Epithelial cell of proximal tubule (primary cell): ENCODE results near the gene KLHL14. TPM values are rescaled to one million over a fixed set of nuclear protein-coding genes. Genes with fewer than 3 reads are reported as not detected.
A peak's percentile ranks its signal among the peaks of the same experiment; 100 is the strongest.

ENCODE experiments used
- DNase-seq: peaks from one replicate; pipeline ENCODE4 v3.0.0-alpha.2; 2011; ENCODE audit warnings: low read depth
- H3K4me3 ChIP-seq: 2 replicates; pipeline ENCODE4 v1.5.1; 2011; ENCODE audit warnings: low read depth, mild to moderate bottlenecking, low read length
- CTCF ChIP-seq: conservative IDR thresholded peaks from 2 replicates; pipeline ENCODE4 v1.5.1; 2012; ENCODE audit warnings: low read depth, mild to moderate bottlenecking, low read length
- total RNA-seq: library from RNA; depleted of rRNA; stranded (reverse); fragments of >200 nt; gene quantifications from 2 replicates; pipeline ENCODE4 v1.2.3, GENCODE V29; 2015

The KLHL14 gene
- total RNA-seq, result 2.9 and 3.0 TPM in 2 replicates

DNA sequence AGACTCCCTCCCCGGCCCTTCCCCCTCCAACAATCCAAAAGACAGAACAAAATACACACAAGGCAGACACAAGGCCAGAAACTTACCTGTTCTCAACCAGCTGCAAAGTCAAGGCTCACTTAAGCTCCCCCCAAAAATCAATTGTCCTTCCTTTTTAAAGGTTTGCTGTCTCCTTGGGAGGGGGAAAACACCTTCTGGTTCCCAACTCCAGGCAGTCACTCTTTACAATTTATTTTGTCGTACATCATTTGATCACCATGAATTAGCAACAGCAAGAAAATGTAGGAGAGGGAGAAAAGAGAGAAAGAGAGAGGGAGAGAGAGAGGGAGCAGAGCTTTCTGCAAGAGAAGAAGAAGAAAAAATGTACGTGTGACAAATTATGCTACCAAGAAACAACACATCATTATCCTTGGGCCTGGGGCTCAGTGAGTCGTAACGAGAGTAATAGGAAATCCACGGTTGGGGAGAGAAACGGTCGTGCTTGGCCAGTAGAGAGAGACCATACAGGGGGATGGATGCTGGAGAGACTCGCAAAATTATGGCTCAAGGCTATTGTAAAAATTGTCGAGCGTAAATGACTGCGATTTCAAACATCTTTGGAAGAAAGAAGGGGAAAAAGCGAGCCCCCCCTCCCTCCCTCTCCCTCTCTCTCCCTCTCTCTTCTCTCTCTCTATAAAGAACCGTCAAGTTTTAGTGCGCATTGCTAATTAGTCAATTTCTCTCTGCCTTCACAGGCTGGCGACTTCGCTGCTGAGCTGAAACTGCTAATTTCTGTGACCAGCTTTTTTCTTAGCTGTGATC lies at the start of gene KLHL14:
Gene KLHL14 (minus strand): TSS at position 443 of the 801 bp plus-strand sequence. CDS start 2,432 bp downstream, outside the sequence.
- H3K4me3 ChIP-seq, result peak within 1 kb of the TSS; percentile 54
- TF ChIP-seq CTCF, result no peak
- DNase-seq, result peak; percentile 52

DNA sequence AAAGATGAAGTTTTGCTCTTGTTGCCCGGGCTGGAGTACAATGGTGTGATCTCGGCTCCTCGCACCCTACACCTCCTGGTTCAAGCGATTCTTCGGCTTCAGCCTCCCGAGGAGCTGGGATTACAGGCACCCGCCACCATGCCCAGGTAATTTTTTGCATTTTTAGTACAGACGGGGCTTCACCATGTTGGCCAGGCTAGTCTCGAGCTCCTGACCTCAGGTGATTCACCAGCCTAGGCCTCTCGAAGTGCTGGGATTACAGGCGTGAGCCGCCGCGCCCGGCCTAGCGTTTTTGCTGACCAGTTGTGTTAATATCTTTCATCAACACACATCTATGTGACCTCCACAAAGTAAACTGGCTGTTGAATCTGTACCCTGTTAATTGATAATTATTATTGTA lies 49.4 kb upstream of the KLHL14 start:
- H3K4me3 ChIP-seq, result no peak overlapping the region
- DNase-seq, result no peak
- TF ChIP-seq CTCF, result no peak

DNA sequence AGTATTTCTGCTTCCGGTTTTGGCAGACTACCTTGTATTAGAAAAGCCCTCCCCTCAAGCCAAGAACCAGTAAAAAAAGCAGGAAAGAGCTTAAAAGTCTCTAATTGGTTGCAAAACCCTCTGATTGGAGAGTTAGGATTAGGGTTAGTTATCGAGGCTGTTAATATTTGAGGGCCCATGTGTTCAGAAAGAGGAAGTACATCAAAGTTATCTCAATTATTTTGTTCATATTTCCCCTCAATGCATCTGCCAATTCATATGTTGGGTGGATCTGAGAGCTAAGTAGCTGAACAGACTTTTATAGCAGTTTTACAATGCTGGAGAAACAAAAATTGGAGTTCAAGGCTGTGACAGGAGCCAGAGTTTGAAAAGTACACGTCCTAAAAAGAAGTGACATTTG lies 43.1 kb upstream of the KLHL14 start:
- TF ChIP-seq CTCF, result no peak
- H3K4me3 ChIP-seq, result no peak overlapping the region
- DNase-seq, result no peak

- no peak for TF ChIP-seq CTCF
- no peak overlapping the region for H3K4me3 ChIP-seq
- DNase-seq, result no peak
These were observed 39.5 kb upstream of the KLHL14 start for GRCh38 chr18:32812342-32812741.

DNA sequence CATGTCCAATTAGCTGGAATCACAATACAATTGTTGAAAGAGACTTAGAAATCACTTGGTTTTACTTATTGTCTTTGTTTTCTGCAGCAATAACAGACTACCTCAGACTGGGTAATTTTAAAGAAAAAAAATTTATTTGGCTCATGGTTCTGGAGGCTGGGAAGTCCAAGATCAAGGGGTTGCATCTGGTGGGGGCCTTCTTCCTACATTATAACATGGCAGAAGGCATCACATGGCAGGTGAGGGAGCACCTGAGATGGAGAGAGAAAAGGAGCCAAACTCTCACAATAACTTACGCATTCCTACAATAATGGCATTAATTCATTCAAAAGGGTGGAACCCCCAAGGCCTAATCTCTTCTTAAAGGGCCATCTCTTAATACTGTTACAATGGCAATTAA lies 37.5 kb upstream of the KLHL14 start:
- H3K4me3 ChIP-seq, result no peak overlapping the region
- no peak for TF ChIP-seq CTCF
- no peak for DNase-seq

DNA sequence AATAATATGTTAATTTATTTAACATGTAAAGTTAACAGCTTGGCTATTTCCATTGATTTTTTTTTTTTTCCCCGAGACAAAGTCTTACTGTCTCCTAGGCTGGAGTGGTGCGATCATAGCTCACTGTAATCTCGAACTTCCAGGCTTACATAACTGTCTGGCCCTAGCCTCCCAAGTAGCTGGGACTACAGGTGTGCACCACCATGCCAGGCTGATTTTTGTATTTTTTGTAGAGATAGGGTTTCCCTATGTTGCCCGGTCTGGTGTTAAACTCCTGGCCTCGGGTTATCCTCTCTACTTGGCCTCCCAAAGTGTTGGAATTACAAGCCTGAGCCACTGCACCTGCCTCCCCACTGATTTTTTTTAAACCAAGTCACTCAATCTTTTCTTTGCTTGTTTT lies 32.5 kb upstream of the KLHL14 start:
- DNase-seq, result no peak
- H3K4me3 ChIP-seq, result no peak overlapping the region
- no peak for TF ChIP-seq CTCF

DNA sequence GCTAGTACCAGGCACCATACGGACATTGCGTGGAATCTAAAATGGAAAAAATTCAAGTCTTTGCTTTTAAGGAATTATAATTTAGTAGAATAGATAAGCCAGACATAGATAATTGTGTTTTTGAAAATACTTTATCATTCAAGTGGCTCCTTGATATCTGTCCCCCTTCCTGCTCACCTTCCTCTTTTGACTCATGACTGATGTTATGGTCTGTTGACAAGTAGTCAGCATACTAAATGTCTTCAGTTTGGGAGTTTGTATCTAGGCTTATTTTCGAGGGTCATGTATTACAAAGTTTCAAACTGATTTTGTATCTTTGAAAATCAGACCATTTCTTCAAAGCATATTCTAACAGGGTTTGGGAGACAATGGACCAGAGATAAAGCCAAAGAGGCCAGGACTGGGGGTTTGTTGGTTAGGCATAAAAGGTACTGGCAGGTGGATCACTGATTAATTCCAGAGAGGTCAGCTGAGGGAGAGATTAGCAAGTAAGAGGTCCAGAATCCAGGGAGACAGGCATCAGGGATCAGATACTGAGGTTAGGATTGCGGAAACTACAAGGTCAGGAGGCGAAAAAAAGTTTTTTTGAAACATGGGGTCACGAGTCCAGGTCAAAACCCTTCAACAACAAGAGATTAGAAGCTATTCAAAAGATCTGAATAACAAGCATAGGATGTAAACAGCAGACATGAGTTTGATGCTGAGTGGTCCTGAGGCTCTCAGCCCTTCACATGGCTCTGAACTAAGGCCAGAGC lies 31.5 kb upstream of the KLHL14 start:
- DNase-seq, result no peak
- H3K4me3 ChIP-seq, result no peak overlapping the region
- TF ChIP-seq CTCF, result no peak
